Sigmoid colon (tissue), 4 donors: ENCODE results near the gene PHOX2A.

Source experiments
- POLR2AphosphoS5 ChIP-seq, 4 donors: sonication (generic); formaldehyde crosslinking; IDR thresholded peaks; one replicate each; pipeline ENCODE4 v1.6.1; 2017; ENCODE audit warnings: antibody characterized with exemption in 4 of 4
- TF ChIP-seq, protein P1 (sequence below), 4 experiments: fragments of 450-650 bp in 3 of 4; fragments of 200-600 bp in 1 of 4; IDR thresholded peaks; one replicate each; pipeline ENCODE4 v1.5.1; 2016 to 2019; ENCODE audit warnings: antibody characterized with exemption in 4 of 4, mild to moderate bottlenecking in 3 of 4, moderate library complexity in 2 of 4

DNA sequence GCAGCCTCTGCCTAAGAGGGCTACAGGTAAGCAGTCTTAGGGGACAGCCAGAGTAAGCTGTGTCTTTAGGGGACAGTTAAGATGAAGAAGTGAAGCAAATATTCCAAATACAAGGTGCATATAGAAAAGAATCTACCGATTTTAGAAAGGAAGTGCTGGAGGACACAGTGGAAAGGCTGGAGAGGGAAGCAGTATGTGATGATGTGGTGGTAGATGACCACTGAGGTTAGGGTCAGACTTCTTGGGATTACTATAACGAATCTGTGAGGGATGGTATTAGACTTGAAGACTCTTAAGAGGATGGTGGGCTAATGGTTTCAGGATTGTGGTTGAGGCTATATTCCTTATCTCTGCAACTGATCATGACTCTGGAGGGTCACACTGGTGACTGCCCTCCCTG lies 40.0 kb upstream of the PHOX2A start:
- TF ChIP-seq, protein P1, sequence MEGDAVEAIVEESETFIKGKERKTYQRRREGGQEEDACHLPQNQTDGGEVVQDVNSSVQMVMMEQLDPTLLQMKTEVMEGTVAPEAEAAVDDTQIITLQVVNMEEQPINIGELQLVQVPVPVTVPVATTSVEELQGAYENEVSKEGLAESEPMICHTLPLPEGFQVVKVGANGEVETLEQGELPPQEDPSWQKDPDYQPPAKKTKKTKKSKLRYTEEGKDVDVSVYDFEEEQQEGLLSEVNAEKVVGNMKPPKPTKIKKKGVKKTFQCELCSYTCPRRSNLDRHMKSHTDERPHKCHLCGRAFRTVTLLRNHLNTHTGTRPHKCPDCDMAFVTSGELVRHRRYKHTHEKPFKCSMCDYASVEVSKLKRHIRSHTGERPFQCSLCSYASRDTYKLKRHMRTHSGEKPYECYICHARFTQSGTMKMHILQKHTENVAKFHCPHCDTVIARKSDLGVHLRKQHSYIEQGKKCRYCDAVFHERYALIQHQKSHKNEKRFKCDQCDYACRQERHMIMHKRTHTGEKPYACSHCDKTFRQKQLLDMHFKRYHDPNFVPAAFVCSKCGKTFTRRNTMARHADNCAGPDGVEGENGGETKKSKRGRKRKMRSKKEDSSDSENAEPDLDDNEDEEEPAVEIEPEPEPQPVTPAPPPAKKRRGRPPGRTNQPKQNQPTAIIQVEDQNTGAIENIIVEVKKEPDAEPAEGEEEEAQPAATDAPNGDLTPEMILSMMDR (IDR thresholded peaks at IDR 0.05) = no peak
- no peak for TF ChIP-seq POLR2AphosphoS5 (IDR thresholded peaks at IDR 0.05)
